Activated naive CD4-positive, alpha-beta T cell treated with anti-CD3 and anti-CD28 coated beads for 36 hours (primary cell): ENCODE data around the gene PLXNA2. TPM values are rescaled to one million over a fixed set of nuclear protein-coding genes. Genes with fewer than 3 reads are reported as not detected.

Source experiments
- CTCF ChIA-PET: fragments of 350-600 bp; sonication (Branson Sonifier 250); formaldehyde crosslinking; loops from one replicate; lab custom pipeline; 2021; ENCODE audit warnings: antibody characterized with exemption; lab: Charles Lee
- DNase-seq: peaks from one replicate; pipeline ENCODE4 v3.0.0-alpha.2; 2020
- H3K27ac Mint-ChIP-seq: one replicate; pipeline ENCODE4 v1.8.0; 2021; ENCODE audit warnings: mild to moderate bottlenecking, mixed read lengths
- H3K27me3 Mint-ChIP-seq: one replicate; pipeline ENCODE4 v1.8.0; 2021; ENCODE audit warnings: low read depth, mixed read lengths
- H3K36me3 Mint-ChIP-seq: one replicate; pipeline ENCODE4 v1.8.0; 2021; ENCODE audit warnings: low read depth, mixed read lengths
- H3K4me1 Mint-ChIP-seq: one replicate; pipeline ENCODE4 v1.8.0; 2021; ENCODE audit warnings: low read depth, mixed read lengths
- H3K4me3 Mint-ChIP-seq: one replicate; pipeline ENCODE4 v1.8.0; 2021; ENCODE audit warnings: mild to moderate bottlenecking, moderate library complexity, mixed read lengths
- H3K9me3 Mint-ChIP-seq: one replicate; pipeline ENCODE4 v1.8.0; 2021; ENCODE audit warnings: mixed read lengths
- intact Hi-C: fragments of 100-400 bp; cut with micrococcal nuclease; formaldehyde crosslinking; loops from one replicate; pipeline ENCODE4 v1.15.1; 2023
- total RNA-seq, 2 experiments: library from RNA; stranded (reverse); gene quantifications; one replicate each; pipeline ENCODE4 v1.2.3, GENCODE V29; 2021

The PLXNA2 gene
- total RNA-seq, 2 experiments from 2014 or later: 0.26 to 0.35 TPM

- Mint-ChIP-seq H3K4me3 (no peak overlapping the region), H3K27ac (no peak overlapping the region), H3K9me3 (no peaks in the 10 kb centered on the region), H3K36me3 (no peaks in the 10 kb centered on the region), H3K27me3 (no peaks in the 10 kb centered on the region), H3K4me1 (no peaks in the 10 kb centered on the region)
- CTCF ChIA-PET: interaction anchor here (0.9 kb wide), 1 partner anchor 42 kb away, joined by 3 read pairs; no protein-coding TSS in a partner anchor
- DNase-seq: no peak
- intact Hi-C loops: no loop called here
Measured at GRCh38 chr1:208004851-208005250, 239.3 kb downstream of the PLXNA2 start.

- intact Hi-C loops: no loop called here
- CTCF ChIA-PET: interaction anchor here (0.7 kb wide), 1 partner anchor 118 kb away, joined by 3 read pairs; no protein-coding TSS in a partner anchor
- H3K4me1 Mint-ChIP-seq: no peaks in the 10 kb centered on the region
Measured at GRCh38 chr1:208003241-208003640, 240.9 kb downstream of the PLXNA2 start.

DNA sequence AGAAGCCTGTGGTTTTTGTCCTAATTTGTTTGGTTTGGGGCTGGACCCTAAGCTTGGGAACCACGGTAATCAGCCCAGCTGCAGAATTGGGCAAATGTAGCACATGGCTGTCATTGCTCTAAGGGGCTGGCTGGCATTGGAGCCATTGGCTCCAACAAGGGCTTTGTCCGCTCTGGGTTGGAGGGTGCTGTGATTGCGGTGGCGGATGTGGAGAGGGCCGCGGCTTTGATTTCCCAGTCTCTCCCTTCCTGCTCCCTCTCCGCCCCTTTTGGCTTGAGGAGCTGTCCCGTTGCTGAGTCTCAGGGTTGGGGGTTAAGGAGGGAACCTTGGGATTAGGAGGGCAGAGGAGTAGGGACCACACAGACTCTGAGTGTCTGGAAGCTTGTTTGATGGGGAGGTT lies 241.5 kb downstream of the PLXNA2 start:
- Mint-ChIP-seq H3K4me3 (no peak overlapping the region), H3K4me1 (no peaks in the 10 kb centered on the region), H3K36me3 (no peaks in the 10 kb centered on the region), H3K27me3 (no peaks in the 10 kb centered on the region), H3K27ac (no peak overlapping the region), H3K9me3 (no peaks in the 10 kb centered on the region)
- DNase-seq: no peak
- CTCF ChIA-PET: interaction anchor here (0.8 kb wide), 1 partner anchor 11 kb away, joined by 3 read pairs; no protein-coding TSS in a partner anchor
- intact Hi-C loops: no loop called here

More at GRCh38 chr1:208003241-208003640, 240.9 kb downstream of the PLXNA2 start:
- DNase-seq: no peak
- Mint-ChIP-seq H3K27ac (no peak overlapping the region), H3K27me3 (no peaks in the 10 kb centered on the region), H3K4me3 (no peak overlapping the region), H3K9me3 (no peaks in the 10 kb centered on the region), H3K36me3 (no peaks in the 10 kb centered on the region)

DNA sequence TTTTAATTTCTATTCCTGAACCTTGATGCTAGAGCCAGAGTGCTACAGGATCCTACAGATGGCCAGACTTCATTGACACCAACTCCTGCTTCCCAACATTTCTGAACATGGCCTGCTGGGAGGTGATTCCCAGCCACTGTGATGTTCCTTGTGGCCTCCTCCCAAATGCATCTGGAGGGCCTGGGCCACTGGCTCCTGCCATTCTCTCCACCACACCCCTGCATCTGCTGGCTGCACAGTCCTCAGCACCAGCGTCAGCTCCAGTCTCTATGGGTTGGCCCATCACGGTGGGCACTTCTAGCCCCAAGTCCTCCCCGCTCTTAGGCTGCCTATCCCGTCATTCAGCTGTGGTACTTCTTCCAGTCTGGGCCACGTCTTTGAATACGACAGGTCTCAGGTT lies 242.1 kb downstream of the PLXNA2 start:
- Mint-ChIP-seq H3K27me3 (no peaks in the 10 kb centered on the region), H3K4me1 (no peaks in the 10 kb centered on the region), H3K27ac (no peak overlapping the region), H3K36me3 (no peaks in the 10 kb centered on the region), H3K9me3 (no peaks in the 10 kb centered on the region), H3K4me3 (no peak overlapping the region)
- CTCF ChIA-PET: interaction anchor here (0.8 kb wide), 1 partner anchor 10 kb away, joined by 3 read pairs; no protein-coding TSS in a partner anchor
- DNase-seq: no peak
- intact Hi-C loops: no loop called here

DNA sequence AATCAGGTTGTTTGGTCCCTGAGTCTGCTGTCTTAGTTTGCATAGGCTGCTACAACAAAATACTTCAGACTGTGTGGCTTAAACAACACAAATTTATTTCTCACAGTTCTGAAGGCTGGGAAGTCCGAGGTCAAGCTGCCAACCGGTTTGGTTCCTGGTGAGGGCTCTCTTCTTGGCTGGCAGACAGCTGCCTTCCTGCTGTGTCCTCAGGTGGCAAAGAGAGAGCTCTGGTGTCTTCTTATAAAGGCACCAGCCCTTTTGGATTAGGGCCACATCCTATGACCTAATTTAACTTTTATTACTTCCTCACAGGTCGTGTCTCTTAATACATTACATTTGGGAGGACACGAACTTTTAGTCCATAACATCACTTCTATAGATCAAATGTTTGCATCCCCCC lies 243.7 kb downstream of the PLXNA2 start:
- Mint-ChIP-seq H3K4me1 (no peaks in the 10 kb centered on the region), H3K27ac (no peak overlapping the region), H3K36me3 (no peaks in the 10 kb centered on the region), H3K4me3 (no peak overlapping the region), H3K27me3 (no peaks in the 10 kb centered on the region), H3K9me3 (no peaks in the 10 kb centered on the region)
- no peak for DNase-seq
- CTCF ChIA-PET: interaction anchor here (0.7 to 1.2 kb wide), 3 partner anchors 22 to 51 kb away, joined by 3 to 6 read pairs (median 4); no protein-coding TSS in a partner anchor
- intact Hi-C loops: no loop called here

DNA sequence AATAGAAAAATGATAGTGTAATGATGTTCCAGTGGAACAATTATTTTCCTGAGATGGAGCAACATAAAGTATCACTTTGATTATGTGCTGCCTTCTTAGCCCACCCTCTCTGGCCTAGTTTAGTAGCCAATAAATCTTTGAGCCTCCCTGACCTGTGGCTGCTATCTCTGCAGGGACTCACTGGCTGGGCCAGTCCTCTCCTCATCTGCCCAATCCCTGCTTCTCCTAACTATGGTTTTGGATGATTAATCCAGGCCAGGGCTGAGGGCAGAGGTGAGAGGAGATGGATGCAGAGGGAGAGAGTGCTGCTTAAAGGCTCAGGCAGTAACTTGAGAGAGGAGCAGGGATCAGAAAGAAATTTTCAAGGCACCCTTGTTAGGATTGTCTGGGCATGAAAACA lies 244.2 kb downstream of the PLXNA2 start:
- Mint-ChIP-seq H3K4me1 (no peaks in the 10 kb centered on the region), H3K27me3 (no peaks in the 10 kb centered on the region), H3K4me3 (no peak overlapping the region), H3K27ac (no peak overlapping the region), H3K36me3 (no peaks in the 10 kb centered on the region), H3K9me3 (no peaks in the 10 kb centered on the region)
- intact Hi-C loops: no loop called here
- DNase-seq: no peak
- CTCF ChIA-PET: interaction anchor here (0.6 to 2.0 kb wide), 5 partner anchors 9 to 115 kb away, joined by 3 to 6 read pairs (median 5); no protein-coding TSS in a partner anchor

- no peak for DNase-seq
- Mint-ChIP-seq H3K9me3 (no peaks in the 10 kb centered on the region), H3K4me3 (no peak overlapping the region), H3K4me1 (no peaks in the 10 kb centered on the region), H3K27ac (no peak overlapping the region), H3K36me3 (no peaks in the 10 kb centered on the region), H3K27me3 (no peaks in the 10 kb centered on the region)
- CTCF ChIA-PET: interaction anchor here (0.6 to 2.0 kb wide), 7 partner anchors 8 to 210 kb away, joined by 3 to 6 read pairs (median 3); no protein-coding TSS in a partner anchor
- intact Hi-C loops: no loop called here
Measured at GRCh38 chr1:207999274-207999915, 244.8 kb downstream of the PLXNA2 start.

DNA sequence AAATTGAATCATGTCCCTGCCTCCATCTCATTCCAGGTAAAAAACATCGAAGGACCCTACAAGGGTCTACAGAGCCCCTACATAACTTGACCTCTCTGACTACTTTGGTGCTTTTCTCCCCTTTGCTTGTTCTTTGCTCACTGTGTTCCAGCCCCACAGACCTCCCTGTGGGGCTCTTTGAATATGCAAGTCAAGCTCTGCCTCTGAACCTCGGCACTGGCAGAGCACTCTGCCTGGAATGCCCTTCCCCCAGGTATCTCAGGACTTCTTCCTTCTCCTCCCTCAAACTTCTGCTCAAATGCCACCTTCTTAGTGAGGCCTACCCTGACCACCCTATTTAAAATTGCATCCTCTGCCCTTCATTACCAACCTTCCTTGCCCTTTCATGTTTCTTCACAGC lies 245.5 kb downstream of the PLXNA2 start:
- Mint-ChIP-seq H3K4me1 (no peaks in the 10 kb centered on the region), H3K9me3 (no peaks in the 10 kb centered on the region), H3K36me3 (no peaks in the 10 kb centered on the region), H3K4me3 (no peak overlapping the region), H3K27me3 (no peaks in the 10 kb centered on the region), H3K27ac (no peak overlapping the region)
- CTCF ChIA-PET: interaction anchor here (0.7 to 2.0 kb wide), 12 partner anchors 9 to 1424 kb away, joined by 3 to 21 read pairs (median 4); no protein-coding TSS in a partner anchor
- no peak for DNase-seq
- intact Hi-C loops: no loop called here

DNA sequence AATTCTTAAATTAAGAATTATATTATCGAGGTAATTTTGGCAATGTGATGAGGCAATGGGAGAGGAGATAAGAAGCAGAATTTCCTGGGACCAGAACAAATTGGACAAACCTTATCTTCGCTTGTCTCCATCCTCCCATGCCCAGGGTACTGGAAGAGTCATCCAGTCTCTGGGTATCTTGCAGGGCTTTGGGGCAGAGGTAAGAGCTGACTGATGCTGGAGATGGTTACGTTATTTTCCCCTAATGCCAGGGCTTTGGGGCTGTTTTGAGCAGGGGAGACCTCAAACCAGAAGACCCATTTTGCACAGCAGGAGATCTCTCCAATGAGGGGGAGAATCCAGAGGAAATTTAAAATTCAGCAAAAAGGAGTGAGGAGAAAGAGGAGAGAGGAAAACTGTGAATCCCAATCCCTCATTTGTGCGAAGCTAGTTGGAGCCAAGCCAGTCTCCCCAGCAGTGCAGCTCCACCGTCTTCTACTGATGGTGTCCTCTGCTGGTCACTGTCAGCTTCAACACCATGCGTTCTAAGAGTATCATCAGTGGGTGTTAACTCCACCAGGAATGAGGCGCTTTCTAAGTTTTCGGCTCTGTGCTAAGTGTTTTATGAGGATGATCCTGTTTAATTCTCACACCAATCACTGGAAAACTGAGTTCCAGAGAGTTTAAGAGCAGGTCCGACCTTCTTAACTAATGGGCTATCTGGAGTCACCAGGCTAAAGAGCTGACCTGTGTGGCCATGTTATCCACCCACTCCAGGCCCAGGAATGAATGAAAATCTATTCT lies 246.5 kb downstream of the PLXNA2 start:
- Mint-ChIP-seq H3K4me1 (no peaks in the 10 kb centered on the region), H3K27ac (no peak overlapping the region), H3K9me3 (no peaks in the 10 kb centered on the region), H3K36me3 (no peaks in the 10 kb centered on the region), H3K4me3 (no peak overlapping the region), H3K27me3 (no peaks in the 10 kb centered on the region)
- CTCF ChIA-PET: interaction anchor here (0.6 to 2.0 kb wide), 22 partner anchors 9 to 1425 kb away, joined by 3 to 21 read pairs (median 3); no protein-coding TSS in a partner anchor
- intact Hi-C loops: loop anchor here (1.0 kb wide), 1 partner anchor 112 kb away; no protein-coding TSS in a partner anchor
- DNase-seq: peak; percentile 74

DNA sequence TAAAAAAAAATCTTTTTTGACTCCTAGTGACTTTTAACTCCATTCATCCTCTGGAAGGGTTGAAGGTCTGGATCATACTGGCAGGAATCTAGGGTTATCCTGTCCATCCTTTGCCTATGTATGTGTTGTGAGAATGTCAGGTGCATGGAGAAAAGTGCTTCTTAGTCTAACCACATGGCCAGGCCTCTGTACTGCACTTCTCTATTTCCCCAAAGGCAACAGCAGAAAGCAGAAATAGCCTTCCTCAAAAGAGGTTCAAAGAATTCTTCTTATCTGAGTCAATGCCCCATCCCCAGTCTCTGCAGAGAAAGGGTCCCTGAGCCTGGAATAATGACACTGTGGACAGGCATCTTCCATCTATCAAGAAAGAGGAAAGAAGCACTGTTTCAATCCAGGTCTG lies 247.5 kb downstream of the PLXNA2 start:
- Mint-ChIP-seq H3K27ac (no peak overlapping the region), H3K27me3 (no peaks in the 10 kb centered on the region), H3K4me3 (no peak overlapping the region), H3K36me3 (no peaks in the 10 kb centered on the region), H3K4me1 (no peaks in the 10 kb centered on the region), H3K9me3 (no peaks in the 10 kb centered on the region)
- CTCF ChIA-PET: interaction anchor here (0.6 to 1.7 kb wide), 10 partner anchors 10 to 1867 kb away, joined by 3 to 12 read pairs (median 4); no protein-coding TSS in a partner anchor
- DNase-seq: no peak
- intact Hi-C loops: loop anchor here (1.0 kb wide), 1 partner anchor 111 kb away; no protein-coding TSS in a partner anchor

DNA sequence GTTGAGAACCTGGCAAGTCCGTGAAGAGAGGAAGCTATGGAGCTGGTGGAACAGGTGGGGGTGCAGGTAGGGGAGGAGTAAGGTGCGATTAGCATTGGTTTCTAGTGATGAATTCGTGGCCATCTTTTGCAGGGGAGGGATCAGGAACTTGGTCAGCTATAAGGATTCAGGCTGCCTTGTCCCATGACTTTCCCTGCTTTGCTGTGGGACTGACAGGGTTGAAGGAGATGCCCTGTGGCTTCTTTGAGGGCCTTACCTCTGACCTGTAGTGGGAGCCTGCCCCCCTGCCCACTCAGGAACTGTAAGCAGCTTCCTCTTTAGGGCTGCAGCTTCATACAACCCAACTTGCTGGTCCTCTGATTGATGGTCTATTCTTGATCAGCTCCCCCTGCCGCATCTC lies 248.6 kb downstream of the PLXNA2 start:
- no peaks in the 10 kb centered on the region for H3K36me3 Mint-ChIP-seq
- no peaks in the 10 kb centered on the region for H3K9me3 Mint-ChIP-seq
- DNase-seq: no peak
- no peak overlapping the region for H3K4me3 Mint-ChIP-seq
- no peak overlapping the region for H3K27ac Mint-ChIP-seq
- no peaks in the 10 kb centered on the region for H3K4me1 Mint-ChIP-seq
- no peaks in the 10 kb centered on the region for H3K27me3 Mint-ChIP-seq
- intact Hi-C loops: no loop called here
- CTCF ChIA-PET: interaction anchor here (0.7 to 1.7 kb wide), 11 partner anchors 11 to 650 kb away, joined by 3 to 12 read pairs (median 4); no protein-coding TSS in a partner anchor
